ENCODE measurements around the gene HDAC7.

DNA sequence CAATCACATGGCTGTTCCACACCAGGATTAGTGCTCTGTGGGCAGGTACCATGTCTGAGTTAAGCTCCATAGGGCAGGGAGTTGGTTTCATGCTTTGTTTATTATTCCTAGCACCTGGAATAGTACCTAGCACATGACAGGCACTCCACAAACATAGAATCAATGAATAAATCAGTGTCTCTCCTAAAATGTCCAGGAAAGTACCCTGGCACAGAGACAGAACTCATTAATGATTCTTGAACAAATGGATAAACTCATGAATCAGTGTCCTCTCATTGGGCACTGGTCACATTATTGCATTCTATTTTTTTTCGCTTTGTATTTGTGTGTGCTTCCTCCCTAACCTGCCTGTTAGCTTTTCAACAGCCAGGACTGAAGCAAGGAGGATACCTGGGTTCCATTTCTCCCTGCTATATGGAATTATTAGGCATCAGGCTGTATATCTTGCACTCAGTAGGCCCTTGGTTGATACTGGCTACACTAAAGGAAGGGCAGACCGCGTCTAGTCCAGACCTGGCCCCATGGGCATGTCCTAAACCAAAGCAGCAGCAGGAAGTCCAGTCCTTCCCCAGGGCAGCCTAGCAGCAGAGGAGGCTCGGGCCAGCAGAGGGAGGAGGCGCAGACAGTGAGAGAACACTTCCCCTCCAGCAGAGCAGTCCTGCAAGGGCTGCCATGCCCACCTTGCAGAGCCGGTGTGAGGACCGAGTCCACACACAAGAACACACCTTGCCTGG is 18.4 kb downstream of the HDAC7 start:
- TF ChIP-seq POLR2A (IDR thresholded peaks at IDR 0.05; ENCODE audit: low read depth, low read length) (no peak), POLR2AphosphoS5 (IDR thresholded peaks at IDR 0.05; ENCODE audit: low read depth, low read length) (no peak), TAF1 (IDR thresholded peaks at IDR 0.05; ENCODE audit: low read depth, low read length) (no peak), SPI1 (IDR thresholded peaks at IDR 0.05; ENCODE audit: low read depth, low read length) (no peak), POU2F2 (IDR thresholded peaks at IDR 0.05; ENCODE audit: low read depth, low read length) (no peak), PAX5 (IDR thresholded peaks at IDR 0.05; ENCODE audit: insufficient read depth, low read length, severe bottlenecking) (no peak)
